HFF-Myc (cell line): ENCODE measurements around the gene NXPH1.

ENCODE experiments used
- DNase-seq: peaks from one replicate; pipeline ENCODE4 v3.0.0-alpha.2; 2011; ENCODE audit warnings: low read depth; ENCODE audit errors: extremely low read depth
- H3K4me3 ChIP-seq: replicated peaks from 2 replicates; pipeline ENCODE4 v1.5.1; 2011; ENCODE audit warnings: low read depth, mild to moderate bottlenecking, control low read depth, low read length
- TF ChIP-seq, protein P1 (sequence below): IDR thresholded peaks from 2 replicates; pipeline ENCODE4 v1.5.1; 2012; ENCODE audit warnings: mild to moderate bottlenecking, low read depth, low read length, control low read depth; ENCODE audit errors: missing control alignments

The NXPH1 gene

DNA sequence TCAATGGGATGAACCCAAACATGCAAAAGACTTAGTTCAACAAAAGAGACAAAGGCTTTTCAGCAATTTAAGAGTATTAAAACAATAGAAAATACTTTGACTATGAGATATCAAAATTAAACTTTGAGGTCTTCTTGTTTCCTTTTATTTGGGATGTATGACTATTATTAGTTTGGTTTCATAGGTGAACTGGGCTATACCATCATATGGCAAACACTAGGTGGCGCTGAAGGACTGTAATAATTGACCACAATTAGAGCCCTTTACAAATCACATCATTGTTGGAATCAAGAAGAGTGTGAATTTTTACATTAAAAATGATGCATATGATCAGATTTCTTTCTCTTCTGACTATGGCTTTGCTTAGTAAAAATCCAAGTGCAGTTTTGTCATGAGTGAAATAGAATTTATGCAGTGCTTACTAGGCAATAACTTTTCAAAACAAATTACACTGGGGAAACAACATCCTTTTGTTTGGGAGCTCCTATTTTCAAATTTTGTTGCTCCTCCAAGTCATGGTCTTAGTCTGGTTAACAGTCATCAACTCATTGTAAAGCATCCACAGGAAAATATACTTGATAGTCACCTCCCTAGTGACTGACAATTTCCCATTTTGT lies 14.7 kb upstream of the NXPH1 start:
- DNase-seq, result peak; percentile 37
- no peak overlapping the region for H3K4me3 ChIP-seq
- TF ChIP-seq, protein P1, sequence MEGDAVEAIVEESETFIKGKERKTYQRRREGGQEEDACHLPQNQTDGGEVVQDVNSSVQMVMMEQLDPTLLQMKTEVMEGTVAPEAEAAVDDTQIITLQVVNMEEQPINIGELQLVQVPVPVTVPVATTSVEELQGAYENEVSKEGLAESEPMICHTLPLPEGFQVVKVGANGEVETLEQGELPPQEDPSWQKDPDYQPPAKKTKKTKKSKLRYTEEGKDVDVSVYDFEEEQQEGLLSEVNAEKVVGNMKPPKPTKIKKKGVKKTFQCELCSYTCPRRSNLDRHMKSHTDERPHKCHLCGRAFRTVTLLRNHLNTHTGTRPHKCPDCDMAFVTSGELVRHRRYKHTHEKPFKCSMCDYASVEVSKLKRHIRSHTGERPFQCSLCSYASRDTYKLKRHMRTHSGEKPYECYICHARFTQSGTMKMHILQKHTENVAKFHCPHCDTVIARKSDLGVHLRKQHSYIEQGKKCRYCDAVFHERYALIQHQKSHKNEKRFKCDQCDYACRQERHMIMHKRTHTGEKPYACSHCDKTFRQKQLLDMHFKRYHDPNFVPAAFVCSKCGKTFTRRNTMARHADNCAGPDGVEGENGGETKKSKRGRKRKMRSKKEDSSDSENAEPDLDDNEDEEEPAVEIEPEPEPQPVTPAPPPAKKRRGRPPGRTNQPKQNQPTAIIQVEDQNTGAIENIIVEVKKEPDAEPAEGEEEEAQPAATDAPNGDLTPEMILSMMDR, result peak; percentile 32

GRCh38 chr7:8422177-8422576 lies 11.2 kb upstream of the NXPH1 start:
- TF ChIP-seq, protein P1, result no peak
- DNase-seq, result no peak
- no peak overlapping the region for H3K4me3 ChIP-seq

- no peak for DNase-seq
Measured at GRCh38 chr7:8423057-8423456, 10.4 kb upstream of the NXPH1 start.

GRCh38 chr7:8425223-8425622 lies 8.2 kb upstream of the NXPH1 start:
- TF ChIP-seq, protein P1, result no peak
- no peak for DNase-seq
- no peak overlapping the region for H3K4me3 ChIP-seq

More at GRCh38 chr7:8423057-8423456, 10.4 kb upstream of the NXPH1 start:
- no peak overlapping the region for H3K4me3 ChIP-seq
- TF ChIP-seq, protein P1, result no peak

GRCh38 chr7:8430643-8431042 lies 2.8 kb upstream of the NXPH1 start:
- TF ChIP-seq, protein P1, result no peak
- no peak for DNase-seq
- H3K4me3 ChIP-seq, result no peak overlapping the region

DNA sequence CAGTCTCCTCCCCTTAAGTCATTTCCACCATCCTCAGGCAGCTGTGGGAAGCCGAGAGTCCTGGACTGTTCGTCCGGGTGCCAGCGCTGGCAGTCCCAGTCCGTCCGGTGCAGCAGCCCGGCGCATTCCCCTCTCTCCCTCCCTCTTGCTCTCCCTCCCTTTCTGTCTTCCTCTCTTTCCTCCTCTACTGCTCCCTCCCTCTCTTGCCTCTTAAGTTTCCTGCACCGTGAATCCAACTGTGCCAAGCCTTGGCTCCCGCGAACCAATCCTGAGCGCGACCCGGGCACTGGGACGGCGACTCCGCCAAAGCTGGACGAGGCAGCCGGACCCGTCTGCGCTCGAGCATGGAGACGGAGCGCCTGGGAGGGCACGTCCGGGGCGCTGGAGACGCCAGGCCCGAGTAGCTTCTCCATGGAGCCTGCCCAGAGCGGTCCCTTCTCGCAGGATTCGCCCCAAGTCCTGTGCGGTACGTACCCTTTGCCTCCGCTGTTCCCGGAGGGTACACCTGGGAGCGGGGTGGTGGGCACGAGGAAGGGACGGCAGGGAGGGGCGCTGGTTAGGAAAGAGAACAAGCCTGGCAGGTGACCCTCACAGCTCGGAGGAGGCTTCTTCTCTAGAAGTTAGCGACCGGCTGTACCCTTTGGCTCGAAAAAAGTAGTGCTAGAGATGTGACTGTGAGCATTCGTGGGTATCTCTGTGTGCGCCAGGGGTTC lies 1.0 kb downstream of the NXPH1 start:
- TF ChIP-seq, protein P1, result no peak
- no peak overlapping the region for H3K4me3 ChIP-seq
- no peak for DNase-seq

GRCh38 chr7:8435095-8435494 lies 1.7 kb downstream of the NXPH1 start:
- H3K4me3 ChIP-seq, result no peak overlapping the region
- DNase-seq, result no peak
- TF ChIP-seq, protein P1, result no peak
